Spleen (tissue), 7 donors: Measurements from ENCODE around the gene TUBA3E.
"Not testable (repeated sequence)": the region's sequence is repeated elsewhere in the genome, so short reads cannot be mapped to it uniquely, and the experiment has no call there.

Source experiments
- POLR2A ChIP-seq, 3 donors: fragments of 450-650 bp; IDR thresholded peaks; one replicate each; pipeline ENCODE4 v1.5.1; 2017; ENCODE audit warnings: antibody characterized with exemption in 3 of 3, mild to moderate bottlenecking in 1 of 3
- TF ChIP-seq, protein P1 (sequence below), 11 experiments: fragments of 200-600 bp in 7 of 11; fragments of 450-650 bp in 4 of 11; sonication (generic) in 4 of 11; IDR thresholded peaks in 8 of 11; conservative IDR thresholded peaks in 3 of 11; 1 replicate in 7 of 11; 2 replicates in 4 of 11; pipeline versions ENCODE4 v1.4.0 to v1.8.0; 2016 to 2021; ENCODE audit warnings: antibody characterized with exemption in 11 of 11, inconsistent platforms in 4 of 11, mild to moderate bottlenecking in 1 of 11
- donor health status: DM: no; HTN: no; CAD: no; lungs with moderate emphysema.
- donor health status: DM: no; HTN: no; CAD: no.
- donor health status: DM: no; HTN: no; CAD: no.

- TF ChIP-seq, protein P1, sequence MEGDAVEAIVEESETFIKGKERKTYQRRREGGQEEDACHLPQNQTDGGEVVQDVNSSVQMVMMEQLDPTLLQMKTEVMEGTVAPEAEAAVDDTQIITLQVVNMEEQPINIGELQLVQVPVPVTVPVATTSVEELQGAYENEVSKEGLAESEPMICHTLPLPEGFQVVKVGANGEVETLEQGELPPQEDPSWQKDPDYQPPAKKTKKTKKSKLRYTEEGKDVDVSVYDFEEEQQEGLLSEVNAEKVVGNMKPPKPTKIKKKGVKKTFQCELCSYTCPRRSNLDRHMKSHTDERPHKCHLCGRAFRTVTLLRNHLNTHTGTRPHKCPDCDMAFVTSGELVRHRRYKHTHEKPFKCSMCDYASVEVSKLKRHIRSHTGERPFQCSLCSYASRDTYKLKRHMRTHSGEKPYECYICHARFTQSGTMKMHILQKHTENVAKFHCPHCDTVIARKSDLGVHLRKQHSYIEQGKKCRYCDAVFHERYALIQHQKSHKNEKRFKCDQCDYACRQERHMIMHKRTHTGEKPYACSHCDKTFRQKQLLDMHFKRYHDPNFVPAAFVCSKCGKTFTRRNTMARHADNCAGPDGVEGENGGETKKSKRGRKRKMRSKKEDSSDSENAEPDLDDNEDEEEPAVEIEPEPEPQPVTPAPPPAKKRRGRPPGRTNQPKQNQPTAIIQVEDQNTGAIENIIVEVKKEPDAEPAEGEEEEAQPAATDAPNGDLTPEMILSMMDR (IDR thresholded peaks at IDR 0.05 in 8 of 11, conservative IDR thresholded peaks at IDR 0.05 in 3 of 11): not testable (repeated sequence)
- TF ChIP-seq POLR2A (IDR thresholded peaks at IDR 0.05): not testable (repeated sequence)
Measured at GRCh38 chr2:130195089-130195635, 3.1 kb downstream of the TUBA3E start.
